LNCaP clone FGC (cell line): ENCODE measurements around the gene TJAP1.

Source experiments
- DNase-seq: peaks from one replicate; pipeline ENCODE4 v3.0.0-alpha.2; 2011; ENCODE audit warnings: low read depth
- H3K4me3 ChIP-seq: 2 replicates; pipeline ENCODE4 v1.5.1; 2011; ENCODE audit warnings: mild to moderate bottlenecking, low read depth, low read length, control low read depth
- CTCF ChIP-seq: IDR thresholded peaks from 2 replicates; pipeline ENCODE4 v1.5.1; 2012; ENCODE audit warnings: mild to moderate bottlenecking; ENCODE audit not compliant: control insufficient read depth, insufficient read depth; ENCODE audit errors: extremely low read depth

TJAP1 gene

DNA sequence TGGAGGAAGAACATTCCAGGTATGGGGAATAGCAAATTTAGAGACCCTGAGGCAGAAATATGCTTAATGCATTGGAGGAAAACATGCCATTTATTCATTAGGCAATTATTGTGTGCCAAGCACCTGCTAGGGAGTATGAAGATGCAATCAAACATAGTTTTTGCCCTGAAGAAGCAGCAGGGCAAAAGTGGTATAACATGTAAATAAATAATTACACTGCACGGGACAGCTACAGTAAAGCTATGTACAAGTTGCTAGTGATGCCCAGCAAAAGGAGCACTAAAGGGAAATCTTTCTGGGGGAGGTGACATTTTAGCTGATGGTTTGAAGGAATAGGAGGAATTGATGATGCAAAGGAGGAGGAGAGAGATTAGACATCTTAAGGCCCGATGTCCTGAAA lies 624 bp upstream of the TJAP1 start:
- TF ChIP-seq CTCF: no peak
- peak overlapping the region; percentile 85 for H3K4me3 ChIP-seq
- DNase-seq: no peak

DNA sequence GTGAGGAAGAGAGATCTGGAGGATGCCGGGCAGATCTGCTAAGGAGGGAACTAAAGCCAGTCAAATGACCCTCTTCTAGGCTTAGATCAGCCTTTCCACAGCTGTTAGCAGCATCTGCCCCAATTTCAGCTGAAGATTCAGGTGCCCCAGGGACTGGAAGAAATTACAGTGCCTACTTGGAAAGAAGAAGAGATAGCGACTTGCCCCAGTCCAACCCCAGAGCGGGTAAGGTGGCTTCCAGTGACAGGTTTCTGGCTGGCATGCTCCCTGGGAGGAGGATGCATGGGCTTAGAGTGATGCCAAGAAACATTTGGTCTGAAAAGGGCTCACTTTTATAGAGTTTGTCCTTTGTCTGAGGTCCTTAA lies 620 bp downstream of the TJAP1 start:
- no peak for DNase-seq
- TF ChIP-seq CTCF: no peak
- H3K4me3 ChIP-seq: peak overlapping the region; percentile 85

DNA sequence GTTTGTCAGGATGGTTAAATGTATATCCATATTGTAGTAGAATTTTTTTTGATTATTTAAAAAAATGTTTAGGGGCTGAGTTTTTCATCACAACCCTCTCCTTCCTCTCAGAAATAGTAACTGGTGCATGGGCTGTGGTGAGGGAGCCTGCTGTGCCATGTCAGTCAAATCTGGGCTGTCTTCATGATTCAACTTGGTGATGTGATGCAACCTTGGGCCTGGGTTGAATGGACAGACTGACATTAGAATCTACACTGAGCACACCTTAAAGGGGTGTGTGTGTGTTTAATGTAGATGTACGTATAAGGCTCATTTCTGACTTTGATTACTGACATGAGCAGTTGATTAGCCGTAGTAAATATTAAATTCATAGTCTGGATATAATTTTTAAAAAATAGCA lies 3.7 kb downstream of the TJAP1 start:
- H3K4me3 ChIP-seq: no peak overlapping the region
- no peak for TF ChIP-seq CTCF
- DNase-seq: no peak

- no peak for TF ChIP-seq CTCF
- DNase-seq: no peak
- no peak overlapping the region for H3K4me3 ChIP-seq
Observed at GRCh38 chr6:43481591-43482236, 4.3 kb downstream of the TJAP1 start.

- no peak for DNase-seq
- no peak for TF ChIP-seq CTCF
- H3K4me3 ChIP-seq: no peak overlapping the region
Observed at GRCh38 chr6:43488667-43489276, 11.4 kb downstream of the TJAP1 start.

DNA sequence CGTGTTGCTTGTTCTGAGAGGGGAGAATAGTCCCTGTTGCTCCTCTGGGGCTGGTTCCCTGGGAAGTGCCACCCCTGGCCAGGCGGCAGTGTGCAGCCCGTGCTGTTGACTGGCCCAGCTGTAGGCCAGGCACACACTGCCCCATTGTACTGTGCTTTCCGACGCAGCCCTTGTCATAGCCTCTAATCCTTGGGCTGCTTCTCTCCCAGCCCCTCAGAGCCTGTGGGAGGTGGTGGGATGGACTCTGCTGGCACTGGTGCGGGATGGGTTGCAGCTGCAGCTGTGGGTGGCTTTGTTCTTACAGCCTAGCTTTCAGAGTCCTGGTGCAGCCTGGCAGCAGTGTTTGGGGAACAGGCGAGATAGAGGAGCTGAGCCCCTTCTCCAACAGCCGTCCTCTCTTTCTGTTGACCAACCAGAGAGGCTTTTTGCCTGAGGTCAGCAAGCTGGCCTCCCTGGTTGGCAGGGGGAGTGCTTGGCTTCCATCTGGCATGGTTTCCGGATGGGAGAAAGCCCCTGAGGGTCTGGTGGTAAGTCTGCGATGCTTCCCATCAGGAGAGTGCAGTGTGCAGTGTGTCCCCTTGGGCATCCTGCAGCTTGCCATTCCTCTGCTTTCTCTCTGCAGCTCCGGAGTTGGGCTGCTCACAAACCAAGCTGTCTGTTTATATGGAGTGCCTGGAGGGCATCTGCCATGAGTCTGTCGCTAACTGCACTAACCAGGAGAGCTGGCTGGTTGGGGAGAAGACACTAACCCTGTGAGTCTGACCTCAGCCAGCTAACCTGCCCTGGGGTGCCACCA lies 12.1 kb downstream of the TJAP1 start:
- no peak for TF ChIP-seq CTCF
- no peak for DNase-seq
- no peak overlapping the region for H3K4me3 ChIP-seq

DNA sequence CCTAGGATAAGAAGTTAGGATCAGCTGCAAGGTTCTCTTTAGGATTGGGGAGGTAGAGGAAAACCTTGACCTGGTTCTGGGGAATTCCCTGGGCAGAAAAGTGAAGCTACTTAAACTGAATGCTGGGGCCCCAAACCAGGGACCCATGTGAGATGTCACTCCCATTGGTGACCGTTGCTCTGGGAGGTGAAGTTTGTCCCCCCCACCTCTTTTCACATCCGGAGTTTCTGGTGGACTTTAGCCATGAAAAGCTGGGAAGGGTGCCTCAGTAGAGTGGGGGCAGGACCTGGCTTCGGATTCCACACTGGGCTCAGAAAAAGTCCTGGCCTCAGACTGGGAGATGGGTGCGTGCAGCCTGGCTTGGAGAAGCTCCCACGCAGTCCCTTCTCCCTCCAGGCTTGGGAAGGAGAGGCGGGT lies 13.2 kb downstream of the TJAP1 start:
- DNase-seq: no peak
- TF ChIP-seq CTCF: no peak
- H3K4me3 ChIP-seq: no peak overlapping the region
